ENCODE results near the gene ZBTB7B. TPM values are rescaled to one million over a fixed set of nuclear protein-coding genes. Genes with fewer than 3 reads are reported as not detected.
A peak's percentile ranks its signal among the peaks of the same experiment; 100 is the strongest.

Gene ZBTB7B
- polyA plus RNA-seq, 3 donors = 6.3 to 149 (median 9.6) TPM

DNA sequence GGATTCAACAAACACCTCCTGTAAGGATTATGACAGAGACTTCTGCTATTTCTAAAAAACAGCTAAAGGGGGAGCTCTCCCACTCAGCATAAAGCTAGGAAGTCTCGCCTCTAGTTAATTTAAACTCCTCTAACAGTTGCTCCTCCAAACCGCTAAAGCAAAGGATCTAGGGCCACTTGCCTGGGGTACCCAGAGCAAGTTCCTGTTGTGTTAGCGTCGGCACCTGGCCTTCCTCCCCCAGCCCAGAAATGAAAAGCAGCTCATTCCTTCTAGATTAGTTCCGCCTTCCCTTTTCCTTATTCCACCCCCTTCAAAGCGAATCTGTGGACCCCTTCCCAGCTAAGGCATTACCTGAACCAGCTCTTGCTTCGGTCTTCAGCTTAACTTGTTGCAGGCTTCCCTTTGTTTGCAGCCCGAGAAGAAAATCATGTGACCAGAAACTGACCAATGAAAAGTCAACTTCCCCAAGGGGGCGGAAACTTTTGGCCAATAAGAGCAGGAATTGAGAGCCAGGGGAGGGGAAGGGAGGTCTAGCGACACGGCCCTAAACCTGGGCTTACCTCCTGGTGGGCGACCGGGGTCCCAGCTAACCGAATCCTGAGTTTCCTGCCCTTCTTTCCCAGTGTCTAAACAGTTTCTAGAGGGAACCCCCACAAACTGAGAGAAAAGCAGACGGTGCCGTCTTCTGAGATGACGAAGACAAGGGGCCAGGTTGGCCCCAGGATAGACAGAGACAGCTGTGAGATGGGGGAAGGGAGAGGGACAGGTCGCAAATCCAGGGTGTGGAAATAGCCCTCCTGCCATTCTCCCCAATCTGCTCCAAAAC lies 46.7 kb upstream of the ZBTB7B start, which contains the start of gene PBXIP1:
Gene PBXIP1 (minus strand): TSS at position 382 of the 826 bp plus-strand sequence. CDS start 2,378 bp downstream, outside the sequence.
- peak within 1 kb of the TSS; percentile 79 for H2AFZ ChIP-seq (ENCODE audit: insufficient read depth, low read depth, low read length, poor library complexity, severe bottlenecking)
- no peaks in the 10 kb centered on the region for H3K27me3 ChIP-seq (ENCODE audit: control insufficient read depth in 2 of 2, insufficient read depth in 2 of 2, low read length in 2 of 2)
- H3K4me3 ChIP-seq (replicated peaks in 1 of 3; ENCODE audit: low read depth in 2 of 3, low read length in 3 of 3) = peak within 1 kb of the TSS; percentile 79 to 93 (median 82)
- H3K4me1 ChIP-seq (ENCODE audit: control insufficient read depth in 1 of 2, insufficient read depth in 2 of 2, low read length in 2 of 2) = peaks cover 38 to 55% of the 10 kb centered on the region in 2 donors
- intact Hi-C loops (cut with micrococcal nuclease) = no loop called here
- Mint-ChIP-seq H3K27me3 (ENCODE audit: low read depth in 3 of 3) (peaks cover 0 to 5% (median 1%) of the 10 kb centered on the region in 3 donors), H3K4me3 (peak within 1 kb of the TSS; percentile 94 to 99), H3K4me1 (peaks cover 63% of the 10 kb centered on the region), H3K9me3 (no peaks in the 10 kb centered on the region), H3K27ac (peak within 1 kb of the TSS; percentile 90 to 99 (median 95)), H3K36me3 (peaks cover 18 to 25% of the 10 kb centered on the region in 2 donors)
- peaks cover 55% of the 10 kb centered on the region for H3K79me2 ChIP-seq (ENCODE audit: insufficient read depth, low read length)
- 0% methylated on average over 12 of the region's 18 CpGs for WGBS (ENCODE audit: insufficient coverage)
- H3K9ac ChIP-seq (ENCODE audit: insufficient read depth, low read length, poor library complexity, severe bottlenecking) = peak within 1 kb of the TSS; percentile 42
- peak within 1 kb of the TSS; percentile 66 to 76 for H3K27ac ChIP-seq (ENCODE audit: low read depth in 1 of 2, low read length in 2 of 2)
- TF ChIP-seq, protein P1, sequence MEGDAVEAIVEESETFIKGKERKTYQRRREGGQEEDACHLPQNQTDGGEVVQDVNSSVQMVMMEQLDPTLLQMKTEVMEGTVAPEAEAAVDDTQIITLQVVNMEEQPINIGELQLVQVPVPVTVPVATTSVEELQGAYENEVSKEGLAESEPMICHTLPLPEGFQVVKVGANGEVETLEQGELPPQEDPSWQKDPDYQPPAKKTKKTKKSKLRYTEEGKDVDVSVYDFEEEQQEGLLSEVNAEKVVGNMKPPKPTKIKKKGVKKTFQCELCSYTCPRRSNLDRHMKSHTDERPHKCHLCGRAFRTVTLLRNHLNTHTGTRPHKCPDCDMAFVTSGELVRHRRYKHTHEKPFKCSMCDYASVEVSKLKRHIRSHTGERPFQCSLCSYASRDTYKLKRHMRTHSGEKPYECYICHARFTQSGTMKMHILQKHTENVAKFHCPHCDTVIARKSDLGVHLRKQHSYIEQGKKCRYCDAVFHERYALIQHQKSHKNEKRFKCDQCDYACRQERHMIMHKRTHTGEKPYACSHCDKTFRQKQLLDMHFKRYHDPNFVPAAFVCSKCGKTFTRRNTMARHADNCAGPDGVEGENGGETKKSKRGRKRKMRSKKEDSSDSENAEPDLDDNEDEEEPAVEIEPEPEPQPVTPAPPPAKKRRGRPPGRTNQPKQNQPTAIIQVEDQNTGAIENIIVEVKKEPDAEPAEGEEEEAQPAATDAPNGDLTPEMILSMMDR (IDR thresholded peaks at IDR 0.05) = peak; percentile 30
- peak within 1 kb of the TSS; percentile 84 for H3K4me2 ChIP-seq (replicated peaks; ENCODE audit: extremely low read depth, low read length, poor library complexity, severe bottlenecking)
- H3K36me3 ChIP-seq (replicated peaks in 1 of 2; ENCODE audit: control insufficient read depth in 1 of 2, insufficient read depth in 2 of 2, low read length in 2 of 2) = peaks cover 20 to 28% of the 10 kb centered on the region in 2 donors
- peaks cover 55% of the 10 kb centered on the region for H4K20me1 ChIP-seq (ENCODE audit: insufficient read depth, low read length)
- DNase-seq = peak; percentile 81 to 90 (median 83)
- H3K9me3 ChIP-seq (replicated peaks in 1 of 2; ENCODE audit: control insufficient read depth in 1 of 2, insufficient read depth in 1 of 2, low read length in 2 of 2) = no peaks in the 10 kb centered on the region

DNA sequence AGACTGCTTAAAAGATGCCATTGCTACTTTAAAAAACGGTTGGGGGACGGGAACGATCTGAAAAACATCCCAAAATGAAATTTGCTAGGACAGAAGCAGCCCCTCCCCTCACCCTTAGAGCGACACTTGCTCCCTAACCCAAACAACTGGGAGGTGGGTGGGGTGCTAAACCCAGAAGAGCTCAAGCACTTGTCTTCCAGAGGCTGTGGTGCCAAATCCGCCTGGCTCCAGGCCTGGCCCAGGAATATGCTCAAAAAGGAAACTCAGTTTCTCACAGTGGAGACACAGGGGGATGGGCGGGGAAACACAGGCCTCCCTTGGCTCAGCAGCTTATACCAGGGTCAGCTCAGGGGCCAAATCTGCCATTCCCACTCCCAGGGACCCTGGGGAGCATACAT lies 46.1 kb upstream of the ZBTB7B start:
- peaks cover 14 to 22% of the 10 kb centered on the region in 2 donors for H3K36me3 ChIP-seq (replicated peaks in 1 of 2; ENCODE audit: control insufficient read depth in 1 of 2, insufficient read depth in 2 of 2, low read length in 2 of 2)
- H3K27ac Mint-ChIP-seq = peak overlapping the region in 6 of 7 donors; percentile 10 to 99 (median 92)
- peaks cover 41 to 59% of the 10 kb centered on the region in 2 donors for H3K4me1 ChIP-seq (ENCODE audit: control insufficient read depth in 1 of 2, insufficient read depth in 2 of 2, low read length in 2 of 2)
- intact Hi-C loops (cut with micrococcal nuclease) = no loop called here
- no peaks in the 10 kb centered on the region for H3K27me3 ChIP-seq (ENCODE audit: control insufficient read depth in 2 of 2, insufficient read depth in 2 of 2, low read length in 2 of 2)
- peaks cover 0 to 3% (median 1%) of the 10 kb centered on the region in 3 donors for H3K27me3 Mint-ChIP-seq (ENCODE audit: low read depth in 3 of 3)
- peak overlapping the region; percentile 94 to 99 for H3K4me3 Mint-ChIP-seq
- peaks cover 60% of the 10 kb centered on the region for H3K79me2 ChIP-seq (ENCODE audit: insufficient read depth, low read length)
- H2AFZ ChIP-seq (ENCODE audit: insufficient read depth, low read depth, low read length, poor library complexity, severe bottlenecking) = peak overlapping the region; percentile 79
- peak overlapping the region; percentile 79 to 93 (median 82) for H3K4me3 ChIP-seq (replicated peaks in 1 of 3; ENCODE audit: low read depth in 2 of 3, low read length in 3 of 3)
- DNase-seq = no peak
- peak overlapping the region in 1 of 2 donors; percentile 76 for H3K27ac ChIP-seq (ENCODE audit: low read depth in 1 of 2, low read length in 2 of 2)
- peaks cover 66% of the 10 kb centered on the region for H3K4me1 Mint-ChIP-seq
- TF ChIP-seq, protein P1 (IDR thresholded peaks at IDR 0.05) = no peak
- H3K9me3 Mint-ChIP-seq = no peaks in the 10 kb centered on the region
- H3K36me3 Mint-ChIP-seq = peaks cover 13 to 20% of the 10 kb centered on the region in 2 donors
- peaks cover 55% of the 10 kb centered on the region for H4K20me1 ChIP-seq (ENCODE audit: insufficient read depth, low read length)
- H3K9me3 ChIP-seq (replicated peaks in 1 of 2; ENCODE audit: control insufficient read depth in 1 of 2, insufficient read depth in 1 of 2, low read length in 2 of 2) = no peaks in the 10 kb centered on the region
- 40% methylated on average over 5 of the region's 6 CpGs for WGBS (ENCODE audit: insufficient coverage)
- H3K9ac ChIP-seq (ENCODE audit: insufficient read depth, low read length, poor library complexity, severe bottlenecking) = peak overlapping the region; percentile 42
- peak overlapping the region; percentile 84 for H3K4me2 ChIP-seq (replicated peaks; ENCODE audit: extremely low read depth, low read length, poor library complexity, severe bottlenecking)
